T-helper 17 cell (primary cell): Measurements from ENCODE around the gene EID2. TPM values are rescaled to one million over a fixed set of nuclear protein-coding genes. Genes with fewer than 3 reads are reported as not detected.

Experiments used
- ATAC-seq: fragments of 150-1000 bp; cut with Tn5 transposase; 2 replicates; pipeline ENCODE4 v1.10.0; 2021; ENCODE audit warnings: mild to moderate bottlenecking, moderate library complexity
- DNase-seq, 3 donors: peaks; one replicate each; pipeline versions ENCODE4 v3.0.0 to v3.0.0-alpha.2; 2020 to 2021
- H3K9me3 ChIP-seq: one replicate; pipeline ENCODE4 v1.7.0; 2013; ENCODE audit warnings: low read length, mild to moderate bottlenecking; ENCODE audit not compliant: control insufficient read depth, poor library complexity, severe bottlenecking
- H3K27ac Mint-ChIP-seq: one replicate; pipeline ENCODE4 v1.8.0; 2022; ENCODE audit warnings: mild to moderate bottlenecking, moderate library complexity, mixed read lengths
- H3K27me3 Mint-ChIP-seq: one replicate; pipeline ENCODE4 v1.8.0; 2022; ENCODE audit warnings: mixed read lengths
- H3K36me3 Mint-ChIP-seq: one replicate; pipeline ENCODE4 v1.8.0; 2022; ENCODE audit warnings: low read depth, mixed read lengths
- H3K4me1 Mint-ChIP-seq: one replicate; pipeline ENCODE4 v1.8.0; 2022; ENCODE audit warnings: mild to moderate bottlenecking, mixed read lengths
- H3K4me3 Mint-ChIP-seq: one replicate; pipeline ENCODE4 v1.8.0; 2022; ENCODE audit warnings: mild to moderate bottlenecking, moderate library complexity, mixed read lengths
- total RNA-seq, 4 donors: library from RNA in 2 of 4; stranded (reverse) in 2 of 4; gene quantifications; one replicate each; pipeline ENCODE4 v1.2.3 and lab custom pipeline; 2022 to 2026

Gene EID2
- total RNA-seq, 2 donors from 2014 or later: 14.4 to 15.1 TPM

GRCh38 chr19:39492788-39493187, 47.2 kb downstream of the EID2 start:
- Mint-ChIP-seq H3K27me3 (peaks cover 16% of the 10 kb centered on the region), H3K4me3 (no peak overlapping the region), H3K4me1 (peaks cover 2% of the 10 kb centered on the region), H3K27ac (no peak overlapping the region), H3K36me3 (peaks cover 6% of the 10 kb centered on the region)
- no peak for ATAC-seq
- H3K9me3 ChIP-seq: no peaks in the 10 kb centered on the region
- no peak for DNase-seq

GRCh38 chr19:39492225-39492624, 47.7 kb downstream of the EID2 start:
- Mint-ChIP-seq H3K4me3 (no peak overlapping the region), H3K27me3 (peaks cover 10% of the 10 kb centered on the region), H3K4me1 (peaks cover 2% of the 10 kb centered on the region), H3K27ac (no peak overlapping the region), H3K36me3 (peaks cover 6% of the 10 kb centered on the region)
- no peak for ATAC-seq
- no peaks in the 10 kb centered on the region for H3K9me3 ChIP-seq
- DNase-seq: no peak

- H3K9me3 ChIP-seq: no peaks in the 10 kb centered on the region
- peaks cover 6% of the 10 kb centered on the region for H3K4me1 Mint-ChIP-seq
- H3K4me3 Mint-ChIP-seq: no peak overlapping the region
- no peak for ATAC-seq
- no peaks in the 10 kb centered on the region for H3K27me3 Mint-ChIP-seq
- DNase-seq: no peak
- no peak overlapping the region for H3K27ac Mint-ChIP-seq
- H3K36me3 Mint-ChIP-seq: peaks cover 7% of the 10 kb centered on the region
Observed at GRCh38 chr19:39489756-39490155, 50.2 kb downstream of the EID2 start.

Other genes with a start within 250 kb of the EID2 start
- gene IFNL1, start 243.8 kb downstream of the EID2 start, total RNA-seq: not detected
- gene LRFN1, start 219.3 kb downstream of the EID2 start, total RNA-seq: 1 to 10 TPM; 2.2 to 3.7 TPM
- gene GMFG, start 204.1 kb downstream of the EID2 start, total RNA-seq: 100 to 1,000 TPM; 351 to 377 TPM
- gene SAMD4B, start 197.7 kb downstream of the EID2 start, total RNA-seq: 10 to 100 TPM; 64.2 to 93.2 TPM
- 100 to 1,000 TPM; 113 to 127 TPM for gene PAF1, start 149.1 kb downstream of the EID2 start, total RNA-seq
- gene MED29, start 148.8 kb downstream of the EID2 start, total RNA-seq: 10 to 100 TPM; 43.4 to 43.6 TPM
- gene ZFP36, start 133.3 kb downstream of the EID2 start, total RNA-seq: 1,000 to 10,000 TPM; 1,082 to 1,318 TPM
- gene PLEKHG2, start 127.5 kb downstream of the EID2 start, total RNA-seq: 100 to 1,000 TPM; 119 to 129 TPM
- 1,000 to 10,000 TPM; 3,790 to 3,904 TPM for gene RPS16, start 104.2 kb downstream of the EID2 start, total RNA-seq
- 100 to 1,000 TPM; 346 to 352 TPM for gene SUPT5H, start 94.6 kb downstream of the EID2 start, total RNA-seq
- 10 to 100 TPM; 44.9 to 53.0 TPM for gene TIMM50, start 59.3 kb downstream of the EID2 start, total RNA-seq
- gene DLL3, start 41.2 kb downstream of the EID2 start, total RNA-seq: not detected
- gene SELENOV, start 25.0 kb downstream of the EID2 start, total RNA-seq: not detected
- gene EID2B, start 7.3 kb downstream of the EID2 start, total RNA-seq: 1 to 10 TPM; 3.9 to 4.9 TPM
- gene LGALS13, start 62.4 kb upstream of the EID2 start, total RNA-seq: not detected
- gene LGALS16, start 115.8 kb upstream of the EID2 start, total RNA-seq: not detected
- gene LGALS14, start 164.3 kb upstream of the EID2 start, total RNA-seq: not detected
- gene CLC, start 197.9 kb upstream of the EID2 start, total RNA-seq: 1 to 10 TPM; 1.9 to 8.2 TPM
- not detected for gene LEUTX, start 238.7 kb upstream of the EID2 start, total RNA-seq